Measurements from ENCODE around the gene SLFN12. TPM values are rescaled to one million over a fixed set of nuclear protein-coding genes. Genes with fewer than 3 reads are reported as not detected.
A peak's percentile ranks its signal among the peaks of the same experiment; 100 is the strongest.

SLFN12 gene
- total RNA-seq (2013; cell fraction: nucleolus; rRNA removed): 18.6 and 20.7 TPM in 2 replicates
- total RNA-seq (2014; rRNA removed): 15.0 and 16.9 TPM in 2 replicates
- total RNA-seq (2014; rRNA removed; fragmentation: Illumina TruSeq; extraction: Trizol): 16.4 and 18.2 TPM in 2 replicates
- 11.6 and 12.8 TPM in 2 replicates for total RNA-seq (2021)
- 6.8 TPM for polyA plus RNA-seq (2011; ENCODE audit: low read depth)
- polyA plus RNA-seq (2011; rRNA removed): 12.7 and 18.2 TPM in 2 replicates
- polyA plus RNA-seq (2011; cell fraction: cytosol; rRNA removed): 4.9 and 5.3 TPM in 2 replicates
- polyA plus RNA-seq (2011; cell fraction: nucleus; rRNA removed): 20.2 and 24.1 TPM in 2 replicates
- 8.4 and 9.7 TPM in 2 replicates for polyA plus RNA-seq (2012)
- polyA plus RNA-seq (2014; fragmentation: Illumina TruSeq; extraction: Trizol): 18.5 and 24.8 TPM in 2 replicates
- polyA plus RNA-seq (2014; fragmentation: Nextera tagmentation; extraction: Ambion mirVana): 10 to 100 TPM; 11.2 to 14.8 TPM
- 7.9 and 14.2 TPM in 2 replicates for polyA plus RNA-seq (2014; rRNA removed)
- 10 to 100 TPM in 1 of 2 experiments, 1 to 10 TPM in 1; 8.7 to 10.2 TPM for polyA plus RNA-seq (2016; fragmentation: Nextera tagmentation; extraction: Ambion mirVana)
- polyA minus RNA-seq (2011; rRNA and poly(A)+ RNA removed): 8.2 and 8.7 TPM in 2 replicates
- polyA minus RNA-seq (2011; cell fraction: cytosol; rRNA and poly(A)+ RNA removed): 1.6 and 3.4 TPM in 2 replicates
- 10.6 and 14.3 TPM in 2 replicates for polyA minus RNA-seq (2011; cell fraction: nucleus; rRNA and poly(A)+ RNA removed)
- percentile 74 among the genes with signal in this experiment for Bru-seq, nascent RNA
- BruChase-seq, experiment 1, labeled RNA remaining after a 6-hour chase: percentile 59 among the genes with signal in this experiment
- percentile 68 among the genes with signal in this experiment for BruChase-seq, experiment 2, labeled RNA remaining after a 2-hour chase
- long read RNA-seq, experiment 1, partial matches to known transcripts: 0 of 2 reads
- long read RNA-seq, experiment 1, other reads (novel, unspliced or antisense): 0 of 2 reads
- long read RNA-seq, experiment 2, transcript SLFN12-206 (4 exons, 2,423 nt): minor isoform, 6 of 50 reads
- long read RNA-seq, experiment 2, transcript SLFN12-201 (4 exons, 2,383 nt): major isoform, 19 of 50 reads
- long read RNA-seq, experiment 2, partial matches to known transcripts: 9 of 50 reads
- long read RNA-seq, experiment 2, other reads (novel, unspliced or antisense): 13 of 50 reads

- H3K27ac ChIP-seq (ENCODE audit: control insufficient read depth, insufficient read depth): peak within 1 kb of the TSS; percentile 90
- peak; percentile 88 for FAIRE-seq
- H3K4me1 ChIP-seq (ENCODE audit: control insufficient read depth, insufficient read depth, low read length): peaks cover 16% of the 10 kb centered on the region
- ChIA-PET CTCF (interaction anchor here (0.7 to 2.0 kb wide), 7 partner anchors 15 to 120 kb away, joined by 4 to 11 read pairs (median 5); partner anchors contain the start of genes SLFN12L and SLFN13), POLR2A (interaction anchor here (1.3 to 2.2 kb wide), 3 partner anchors 9 to 55 kb away, joined by 3 to 20 read pairs (median 3); partner anchors contain the start of gene SLFN13), RAD21 (ENCODE audit: unreplicated experiment) (interaction anchor here (0.8 to 3.0 kb wide), 6 partner anchors 16 to 119 kb away, joined by 3 to 11 read pairs (median 5); partner anchors contain the start of genes SLFN11, SLFN12L and SLFN13), SMC1A (ENCODE audit: uncharacterized antibody, unreplicated experiment) (interaction anchor here (0.8 to 2.1 kb wide), 13 partner anchors 9 to 121 kb away, joined by 3 to 24 read pairs (median 4); partner anchors contain the start of genes SLFN11 and SLFN13)
- intact Hi-C loops (cut with micrococcal nuclease; ENCODE audit: unreplicated experiment): loop anchor here (5.0 kb wide), 1 partner anchor 105 kb away; the partner anchor contains the start of gene SLFN12L
- peak within 1 kb of the TSS; percentile 96 for H3K4me2 ChIP-seq (ENCODE audit: control insufficient read depth, insufficient read depth)
- H3K4me3 ChIP-seq: peak within 1 kb of the TSS; percentile 82
- peak; percentile 67 for DNase-seq (ENCODE audit: low read depth, low spot score)
- no peaks in the 10 kb centered on the region for H3K9me3 ChIP-seq (replicated peaks; ENCODE audit: control insufficient read depth, insufficient read depth, low read length)
- peak within 1 kb of the TSS; percentile 94 for H2AFZ ChIP-seq (ENCODE audit: control insufficient read depth, low read depth, low read length)
- BruUV-seq (replicated peaks): no TSS peak
- H3K9ac ChIP-seq (ENCODE audit: control insufficient read depth, insufficient read depth, low read length): peak within 1 kb of the TSS; percentile 92
- no peaks in the 10 kb centered on the region for H3K27me3 ChIP-seq (replicated peaks in 1 of 2; ENCODE audit: control insufficient read depth in 2 of 2, insufficient read depth in 2 of 2, low read length in 1 of 2)
- in situ Hi-C loops (cut with MboI): no loop called here
- H3K79me2 ChIP-seq (ENCODE audit: control insufficient read depth, insufficient read depth, low read length): peaks cover 31% of the 10 kb centered on the region
- no peaks in the 10 kb centered on the region for H3K36me3 ChIP-seq (ENCODE audit: control insufficient read depth in 2 of 2, insufficient read depth in 2 of 2, low read length in 1 of 2)
- H4K20me1 ChIP-seq (ENCODE audit: control insufficient read depth, insufficient read depth): no peaks in the 10 kb centered on the region
- ATAC-seq: peak; percentile 94
- 34% methylated on average over 19 of the region's 22 CpGs for WGBS (ENCODE audit: insufficient coverage, insufficient replicate concordance, low lambda C conversion rate, missing lambda C conversion rate)
- TF ChIP-seq MAX (IDR thresholded peaks at IDR 0.05; ENCODE audit: low read depth, low read length) (no peak), MTA3 (IDR thresholded peaks at IDR 0.05; ENCODE audit: borderline replicate concordance, low read length) (0 out of 2 replicates have a peak, but pooled peaks have one; percentile 9), PAX8 (IDR thresholded peaks at IDR 0.05) (no peak), FOS (IDR thresholded peaks at IDR 0.05; ENCODE audit: borderline replicate concordance, extremely low read depth, insufficient read length) (peak; percentile 17), EED (IDR thresholded peaks at IDR 0.05; ENCODE audit: low read depth) (peak; percentile 53), WRNIP1 (IDR thresholded peaks at IDR 0.05; ENCODE audit: borderline replicate concordance, low read depth, low read length) (no peak), PAX5 (IDR thresholded peaks at IDR 0.05; ENCODE audit: borderline replicate concordance, low read depth, low read length) (no peak), TAF1 (IDR thresholded peaks at IDR 0.05; ENCODE audit: borderline replicate concordance, low read depth, low read length) (peak; percentile 23; the same call in 1 of the 2 replicates), ZNF592 (IDR thresholded peaks at IDR 0.05) (no peak), POLR2AphosphoS5 (IDR thresholded peaks at IDR 0.05; ENCODE audit: low read length) (peak; percentile 53; the same call in 1 of the 2 replicates), IKZF1 (conservative IDR thresholded peaks at IDR 0.05) (peak; percentile 89)
- TF ChIP-seq, protein P1, sequence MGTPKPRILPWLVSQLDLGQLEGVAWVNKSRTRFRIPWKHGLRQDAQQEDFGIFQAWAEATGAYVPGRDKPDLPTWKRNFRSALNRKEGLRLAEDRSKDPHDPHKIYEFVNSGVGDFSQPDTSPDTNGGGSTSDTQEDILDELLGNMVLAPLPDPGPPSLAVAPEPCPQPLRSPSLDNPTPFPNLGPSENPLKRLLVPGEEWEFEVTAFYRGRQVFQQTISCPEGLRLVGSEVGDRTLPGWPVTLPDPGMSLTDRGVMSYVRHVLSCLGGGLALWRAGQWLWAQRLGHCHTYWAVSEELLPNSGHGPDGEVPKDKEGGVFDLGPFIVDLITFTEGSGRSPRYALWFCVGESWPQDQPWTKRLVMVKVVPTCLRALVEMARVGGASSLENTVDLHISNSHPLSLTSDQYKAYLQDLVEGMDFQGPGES (IDR thresholded peaks at IDR 0.05): no peak
Observed at GRCh38 chr17:35432176-35433074, at the start of gene SLFN12. Gene SLFN12, minus strand, starts transcription at chr17:35432500. Its CDS starts 9,472 bp downstream, at chr17:35423028.
